Hepatocyte (in vitro differentiated cells): ENCODE data around the gene DMGDH. TPM values are rescaled to one million over a fixed set of nuclear protein-coding genes. Genes with fewer than 3 reads are reported as not detected.

Experiments used
- DNase-seq: peaks from one replicate; pipeline ENCODE4 v3.0.0-alpha.2; 2016; ENCODE audit warnings: low spot score
- H2AFZ ChIP-seq: fragments of 200-600 bp; sonication (generic); 2 replicates; pipeline ENCODE4 v1.6.0; 2016; ENCODE audit warnings: antibody characterized with exemption, mild to moderate bottlenecking
- H3K27ac ChIP-seq: fragments of 200-600 bp; sonication (generic); 2 replicates; pipeline ENCODE4 v1.5.1; 2016; ENCODE audit warnings: mild to moderate bottlenecking
- H3K27me3 ChIP-seq: fragments of 200-600 bp; sonication (generic); 2 replicates; pipeline ENCODE4 v1.6.1; 2016
- H3K36me3 ChIP-seq: fragments of 200-600 bp; sonication (generic); replicated peaks from 2 replicates; pipeline ENCODE4 v1.5.1; 2016; ENCODE audit warnings: low read depth; ENCODE audit not compliant: insufficient read depth
- H3K4me1 ChIP-seq: fragments of 200-600 bp; sonication (generic); 2 replicates; pipeline ENCODE4 v1.5.1; 2016; ENCODE audit warnings: mild to moderate bottlenecking, moderate library complexity; ENCODE audit not compliant: insufficient read depth
- H3K4me2 ChIP-seq: fragments of 200-600 bp; sonication (generic); 2 replicates; pipeline ENCODE4 v1.6.0; 2016
- H3K4me3 ChIP-seq: fragments of 200-600 bp; sonication (generic); 2 replicates; pipeline ENCODE4 v1.5.1; 2016; ENCODE audit warnings: mild to moderate bottlenecking
- H3K79me2 ChIP-seq: fragments of 200-600 bp; sonication (generic); 2 replicates; pipeline ENCODE4 v1.6.0; 2017; ENCODE audit warnings: mild to moderate bottlenecking
- H3K9me2 ChIP-seq: fragments of 200-600 bp; sonication (generic); replicated peaks from 2 replicates; pipeline ENCODE4 v1.6.0; 2017; ENCODE audit warnings: mild to moderate bottlenecking; ENCODE audit not compliant: insufficient read depth
- H3K9me3 ChIP-seq: fragments of 200-600 bp; sonication (generic); 2 replicates; pipeline ENCODE4 v1.5.1; 2016; ENCODE audit warnings: low read depth, mild to moderate bottlenecking
- H4K20me1 ChIP-seq: fragments of 200-600 bp; sonication (generic); 2 replicates; pipeline ENCODE4 v1.6.0; 2016; ENCODE audit warnings: mild to moderate bottlenecking; ENCODE audit not compliant: insufficient read depth, poor library complexity, severe bottlenecking
- CTCF ChIP-seq: fragments of 200-600 bp; sonication (generic); IDR thresholded peaks from 2 replicates; pipeline ENCODE4 v1.5.1; 2016; ENCODE audit warnings: antibody characterized with exemption, mild to moderate bottlenecking; ENCODE audit not compliant: poor library complexity
- EZH2 ChIP-seq: fragments of 200-600 bp; sonication (generic); IDR thresholded peaks from 2 replicates; pipeline ENCODE4 v1.6.1; 2016; ENCODE audit warnings: antibody characterized with exemption, mild to moderate bottlenecking, borderline replicate concordance
- EZH2phosphoT487 ChIP-seq: fragments of 200-600 bp; sonication (generic); IDR thresholded peaks from one replicate; pipeline ENCODE4 v1.6.1; 2018; ENCODE audit warnings: antibody characterized with exemption, mild to moderate bottlenecking, low read depth, moderate library complexity; ENCODE audit not compliant: unreplicated experiment, severe bottlenecking
- WGBS: methylation state at CpG from one replicate; pipeline ENCODE4 v1.1.6; 2016; ENCODE audit warnings: low lambda C conversion rate; ENCODE audit errors: missing lambda C conversion rate; 5-methylcytosine and 5-hydroxymethylcytosine counted together
- polyA plus RNA-seq: library from polyadenylated mRNA; unstranded; fragments of >200 nt; fragmentation: Nextera tagmentation; extraction: Ambion mirVana; gene quantifications from 2 replicates; pipeline ENCODE4 v1.2.1, GENCODE V29; 2016
- total RNA-seq: library from RNA; depleted of rRNA; stranded (reverse); fragments of >200 nt; gene quantifications from 2 replicates; pipeline ENCODE4 v1.2.3, GENCODE V29; 2014

DMGDH gene
- total and polyA plus RNA-seq, 2 experiments from 2014 or later = 0.87 TPM

DNA sequence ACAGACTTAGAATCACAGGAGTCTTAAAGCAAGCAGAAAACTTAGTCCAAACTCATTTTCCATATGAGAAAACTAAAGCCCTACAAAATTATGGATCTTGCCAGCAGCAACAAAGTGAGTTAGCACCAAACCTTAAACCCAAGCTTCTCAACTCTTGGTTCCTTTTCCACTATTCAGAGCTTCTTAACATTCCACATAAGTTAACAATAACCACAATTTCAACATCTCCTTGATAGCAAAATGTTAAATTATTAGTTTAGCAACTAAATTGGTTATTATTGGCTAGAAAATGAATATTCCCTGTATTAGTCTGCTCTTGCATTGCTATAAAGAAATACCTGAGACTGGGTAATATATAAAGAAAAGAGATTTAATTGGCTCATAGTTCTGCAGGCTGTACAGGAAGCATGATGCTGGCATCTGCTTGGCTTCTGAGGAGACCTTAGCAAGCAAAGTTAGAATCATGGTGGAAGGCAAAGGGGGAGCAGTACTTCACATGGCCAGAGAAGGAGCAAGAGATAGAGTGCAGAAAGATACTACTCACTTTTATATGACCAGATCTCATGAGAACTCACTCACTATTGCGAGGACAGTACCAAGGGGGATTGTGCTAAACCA lies 58.1 kb downstream of the DMGDH start:
- Histone ChIP-seq H3K9me2 (no peaks in the 10 kb centered on the region), H3K9me3 (no peaks in the 10 kb centered on the region), H3K4me1 (no peaks in the 10 kb centered on the region), H3K4me3 (no peak overlapping the region), H4K20me1 (no peaks in the 10 kb centered on the region), H3K36me3 (no peaks in the 10 kb centered on the region), H3K4me2 (no peak overlapping the region), H3K27ac (no peak overlapping the region), H3K27me3 (no peaks in the 10 kb centered on the region), H2AFZ (no peak overlapping the region), H3K79me2 (no peaks in the 10 kb centered on the region)
- WGBS = 100% methylated on average over 1 of the region's 1 CpG
- DNase-seq = no peak
- TF ChIP-seq EZH2phosphoT487 (no peak), CTCF (no peak), EZH2 (no peak)

GRCh38 chr5:79008362-79008761 lies 61.1 kb downstream of the DMGDH start:
- Histone ChIP-seq H2AFZ (no peak overlapping the region), H3K9me3 (no peaks in the 10 kb centered on the region), H3K79me2 (no peaks in the 10 kb centered on the region), H3K9me2 (no peaks in the 10 kb centered on the region), H3K4me3 (no peak overlapping the region), H3K27me3 (no peaks in the 10 kb centered on the region), H3K4me1 (no peaks in the 10 kb centered on the region), H3K4me2 (no peak overlapping the region), H4K20me1 (no peaks in the 10 kb centered on the region), H3K27ac (no peak overlapping the region), H3K36me3 (no peaks in the 10 kb centered on the region)
- DNase-seq = no peak
- no peak for TF ChIP-seq CTCF
- TF ChIP-seq EZH2 = no peak
- TF ChIP-seq EZH2phosphoT487 = no peak
- 65% methylated on average over 3 of the region's 3 CpGs for WGBS

- TF ChIP-seq EZH2phosphoT487 (no peak), EZH2 (no peak), CTCF (no peak)
- Histone ChIP-seq H2AFZ (no peak overlapping the region), H3K79me2 (no peaks in the 10 kb centered on the region)
These were observed 61.6 kb downstream of the DMGDH start for GRCh38 chr5:79007872-79008271.

More at GRCh38 chr5:79007872-79008271, 61.6 kb downstream of the DMGDH start:
- H3K9me2 ChIP-seq = no peaks in the 10 kb centered on the region
- WGBS = 96% methylated on average over 3 of the region's 3 CpGs
- no peaks in the 10 kb centered on the region for H3K36me3 ChIP-seq
- H3K4me1 ChIP-seq = no peaks in the 10 kb centered on the region
- H3K4me3 ChIP-seq = no peak overlapping the region
- DNase-seq = no peak
- H3K9me3 ChIP-seq = no peaks in the 10 kb centered on the region
- no peaks in the 10 kb centered on the region for H3K27me3 ChIP-seq
- H3K27ac ChIP-seq = no peak overlapping the region
- H3K4me2 ChIP-seq = no peak overlapping the region
- H4K20me1 ChIP-seq = no peaks in the 10 kb centered on the region
